Measurements from ENCODE around the gene MAML2. TPM values are rescaled to one million over a fixed set of nuclear protein-coding genes. Genes with fewer than 3 reads are reported as not detected.

Gene MAML2
- total and polyA plus RNA-seq, 9 of the 15 experiments (the other 6 are each of a cell fraction or from before 2014, with no cell fraction given), result 0.79 to 6.8 (median 4.8) TPM

DNA sequence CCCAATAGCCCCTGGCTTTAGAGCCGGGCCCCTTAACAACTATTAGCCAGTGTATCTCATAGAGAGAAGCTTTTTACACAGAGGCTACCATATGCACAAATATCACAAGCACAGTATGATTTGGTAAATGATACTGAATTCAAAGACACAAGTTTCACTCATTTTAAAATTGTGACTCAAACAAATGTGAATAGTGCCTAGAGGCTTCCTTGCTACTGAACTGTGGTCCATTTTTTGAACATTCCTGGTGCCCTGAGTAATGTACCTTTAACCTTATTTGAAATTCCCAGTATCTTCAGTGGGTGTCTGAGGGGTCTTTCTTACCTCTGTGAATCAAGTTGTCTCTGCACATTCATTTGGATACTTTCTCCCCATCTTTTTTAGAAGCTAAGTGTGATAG lies 156.2 kb downstream of the MAML2 start:
- Histone ChIP-seq H4K20me1 (replicated peaks; ENCODE audit: control insufficient read depth, insufficient read depth, low read length) (no peaks in the 10 kb centered on the region), H3K9me1 (ENCODE audit: control insufficient read depth, insufficient read depth, low read length) (no peaks in the 10 kb centered on the region), H3K4me3 (no peak overlapping the region), H3K9ac (ENCODE audit: insufficient read depth in 1 of 2, low read depth in 2 of 2, low read length in 2 of 2) (no peak overlapping the region), H3K79me2 (ENCODE audit: control insufficient read depth, insufficient read depth, low read length) (no peaks in the 10 kb centered on the region), H3K36me3 (ENCODE audit: control insufficient read depth, insufficient read depth, low read length) (no peaks in the 10 kb centered on the region), H3K27me3 (ENCODE audit: control insufficient read depth in 2 of 2, insufficient read depth in 2 of 2, low read length in 2 of 2) (no peaks in the 10 kb centered on the region), H2AFZ (ENCODE audit: low read depth, low read length) (no peak overlapping the region), H3K9me3 (replicated peaks; ENCODE audit: control insufficient read depth, insufficient read depth, low read depth, low read length) (no peaks in the 10 kb centered on the region), H3K27ac (ENCODE audit: extremely low read depth, low read depth, low read length) (no peak overlapping the region), H3K4me1 (replicated peaks in 1 of 2; ENCODE audit: control insufficient read depth in 2 of 2, insufficient read depth in 2 of 2, low read length in 2 of 2) (no peaks in the 10 kb centered on the region; a peak in 1 of 5 replicates), H3K4me2 (ENCODE audit: insufficient read depth, low read length) (no peak overlapping the region)
- ATAC-seq (no peak), DNase-seq (ENCODE audit: extremely low read depth in 1 of 4, low spot score in 3 of 4) (no peak), FAIRE-seq (no peak)
- in situ Hi-C loops (cut with MboI) (no loop called here), intact Hi-C loops (cut with micrococcal nuclease) (no loop called here)
- ChIA-PET CTCF (ENCODE audit: low intra/inter-chr PET ratio) (no interaction called here), POLR2A (interaction anchor here (1.4 kb wide), 1 partner anchor 14 kb away, joined by 5 read pairs; no protein-coding TSS in a partner anchor)
- no TSS peak for BruUV-seq (replicated peaks)
- 62% methylated on average over 1 of the region's 1 CpG for WGBS (ENCODE audit: insufficient coverage, low coverage, missing lambda C conversion rate)
- TF ChIP-seq SIX5 (IDR thresholded peaks at IDR 0.05; ENCODE audit: borderline replicate concordance in 1 of 2, insufficient read depth in 1 of 2, low read depth in 1 of 2, low read length in 2 of 2), result no peak
- no peak for TF ChIP-seq SMARCA4 (IDR thresholded peaks at IDR 0.05)
- TF ChIP-seq, protein P1, sequence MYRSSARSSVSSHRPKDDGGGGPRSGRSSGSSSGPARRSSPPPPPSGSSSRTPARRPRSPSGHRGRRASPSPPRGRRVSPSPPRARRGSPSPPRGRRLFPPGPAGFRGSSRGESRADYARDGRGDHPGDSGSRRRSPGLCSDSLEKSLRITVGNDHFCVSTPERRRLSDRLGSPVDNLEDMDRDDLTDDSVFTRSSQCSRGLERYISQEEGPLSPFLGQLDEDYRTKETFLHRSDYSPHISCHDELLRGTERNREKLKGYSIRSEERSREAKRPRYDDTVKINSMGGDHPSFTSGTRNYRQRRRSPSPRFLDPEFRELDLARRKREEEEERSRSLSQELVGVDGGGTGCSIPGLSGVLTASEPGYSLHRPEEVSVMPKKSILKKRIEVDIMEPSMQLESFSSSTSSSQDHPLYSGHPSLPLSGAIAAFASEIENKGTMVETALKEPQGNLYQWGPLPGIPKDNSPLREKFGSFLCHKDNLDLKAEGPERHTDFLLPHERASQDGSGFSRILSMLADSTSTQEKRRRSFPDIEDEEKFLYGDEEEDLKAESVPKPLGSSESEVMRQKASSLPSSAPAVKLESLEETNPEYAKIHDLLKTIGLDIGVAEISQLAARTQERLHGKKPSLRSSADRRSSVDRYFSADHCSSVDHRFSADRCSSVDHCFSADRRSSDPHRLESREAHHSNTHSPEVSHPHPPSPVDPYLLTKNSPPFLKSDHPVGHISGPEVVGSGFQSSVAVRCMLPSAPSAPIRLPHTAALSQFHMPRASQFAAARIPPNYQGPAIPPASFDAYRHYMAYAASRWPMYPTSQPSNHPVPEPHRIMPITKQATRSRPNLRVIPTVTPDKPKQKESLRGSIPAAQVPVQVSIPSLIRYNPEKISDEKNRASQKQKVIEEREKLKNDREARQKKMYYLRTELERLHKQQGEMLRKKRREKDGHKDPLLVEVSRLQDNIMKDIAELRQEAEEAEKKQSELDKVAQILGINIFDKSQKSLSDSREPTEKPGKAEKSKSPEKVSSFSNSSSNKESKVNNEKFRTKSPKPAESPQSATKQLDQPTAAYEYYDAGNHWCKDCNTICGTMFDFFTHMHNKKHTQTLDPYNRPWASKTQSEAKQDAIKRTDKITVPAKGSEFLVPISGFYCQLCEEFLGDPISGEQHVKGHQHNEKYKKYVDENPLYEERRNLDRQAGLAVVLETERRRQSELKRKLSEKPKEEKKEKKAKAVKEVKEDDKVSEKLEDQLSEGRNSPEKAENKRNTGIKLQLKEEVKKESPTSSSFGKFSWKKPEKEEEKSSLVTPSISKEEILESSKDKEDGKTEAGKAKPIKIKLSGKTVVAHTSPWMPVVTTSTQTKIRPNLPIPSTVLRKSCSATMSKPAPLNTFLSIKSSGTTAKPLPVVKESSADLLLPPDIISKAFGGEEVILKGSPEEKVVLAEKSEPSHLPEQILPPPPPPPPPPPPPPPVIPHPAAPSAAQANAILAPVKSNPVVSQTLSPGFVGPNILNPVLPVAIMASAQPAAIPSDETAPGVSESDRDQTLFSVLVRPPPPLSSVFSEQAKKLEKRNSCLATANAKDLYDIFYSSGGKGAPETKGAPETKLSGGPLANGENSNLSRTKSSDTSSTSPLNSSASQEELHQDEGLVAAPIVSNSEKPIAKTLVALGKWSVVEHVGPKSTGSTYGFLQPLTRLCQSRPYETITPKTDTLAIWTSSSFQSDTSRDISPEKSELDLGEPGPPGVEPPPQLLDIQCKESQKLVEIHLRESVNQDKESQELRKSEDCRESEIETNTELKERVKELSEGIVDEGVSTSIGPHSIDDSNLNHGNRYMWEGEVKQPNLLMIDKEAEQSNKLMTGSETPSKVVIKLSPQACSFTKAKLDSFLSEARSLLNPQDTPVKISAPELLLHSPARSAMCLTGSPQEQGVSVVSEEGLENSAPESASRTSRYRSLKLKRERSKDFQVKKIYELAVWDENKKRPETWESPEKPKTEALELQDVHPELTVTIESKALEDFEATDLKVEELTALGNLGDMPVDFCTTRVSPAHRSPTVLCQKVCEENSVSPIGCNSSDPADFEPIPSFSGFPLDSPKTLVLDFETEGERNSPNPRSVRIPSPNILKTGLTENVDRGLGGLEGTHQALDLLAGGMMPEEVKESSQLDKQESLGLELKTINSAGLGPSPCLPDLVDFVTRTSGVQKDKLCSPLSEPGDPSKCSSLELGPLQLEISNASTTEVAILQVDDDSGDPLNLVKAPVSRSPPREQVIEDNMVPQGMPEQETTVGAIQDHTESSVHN (IDR thresholded peaks at IDR 0.05; ENCODE audit: borderline replicate concordance in 1 of 2, low read depth in 1 of 2), result no peak
- no peak for TF ChIP-seq TAF1 (IDR thresholded peaks at IDR 0.05; ENCODE audit: control insufficient read depth, extremely low read depth, insufficient read depth, low read length, severe bottlenecking)
- TF ChIP-seq SMARCB1 (IDR thresholded peaks at IDR 0.05; ENCODE audit: insufficient read length, low read depth), result no peak
- no peak for TF ChIP-seq RBM14 (IDR thresholded peaks at IDR 0.05; ENCODE audit: borderline replicate concordance, insufficient read depth, low read depth, low read length)
- TF ChIP-seq, protein P2, sequence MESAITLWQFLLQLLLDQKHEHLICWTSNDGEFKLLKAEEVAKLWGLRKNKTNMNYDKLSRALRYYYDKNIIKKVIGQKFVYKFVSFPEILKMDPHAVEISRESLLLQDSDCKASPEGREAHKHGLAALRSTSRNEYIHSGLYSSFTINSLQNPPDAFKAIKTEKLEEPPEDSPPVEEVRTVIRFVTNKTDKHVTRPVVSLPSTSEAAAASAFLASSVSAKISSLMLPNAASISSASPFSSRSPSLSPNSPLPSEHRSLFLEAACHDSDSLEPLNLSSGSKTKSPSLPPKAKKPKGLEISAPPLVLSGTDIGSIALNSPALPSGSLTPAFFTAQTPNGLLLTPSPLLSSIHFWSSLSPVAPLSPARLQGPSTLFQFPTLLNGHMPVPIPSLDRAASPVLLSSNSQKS (CRISPR knock-in tag; IDR thresholded peaks at IDR 0.05), result no peak
- TF ChIP-seq CHAMP1 (IDR thresholded peaks at IDR 0.05), result no peak
- no peak for TF ChIP-seq HNRNPLL (IDR thresholded peaks at IDR 0.05; ENCODE audit: low read depth, low read length, poor library complexity, severe bottlenecking)

All from K562 (cell line).